ENCODE data around the gene PSMD12.
"Not testable (repeated sequence)": the region's sequence is repeated elsewhere in the genome, so short reads cannot be mapped to it uniquely, and the experiment has no call there.

PSMD12 gene

DNA sequence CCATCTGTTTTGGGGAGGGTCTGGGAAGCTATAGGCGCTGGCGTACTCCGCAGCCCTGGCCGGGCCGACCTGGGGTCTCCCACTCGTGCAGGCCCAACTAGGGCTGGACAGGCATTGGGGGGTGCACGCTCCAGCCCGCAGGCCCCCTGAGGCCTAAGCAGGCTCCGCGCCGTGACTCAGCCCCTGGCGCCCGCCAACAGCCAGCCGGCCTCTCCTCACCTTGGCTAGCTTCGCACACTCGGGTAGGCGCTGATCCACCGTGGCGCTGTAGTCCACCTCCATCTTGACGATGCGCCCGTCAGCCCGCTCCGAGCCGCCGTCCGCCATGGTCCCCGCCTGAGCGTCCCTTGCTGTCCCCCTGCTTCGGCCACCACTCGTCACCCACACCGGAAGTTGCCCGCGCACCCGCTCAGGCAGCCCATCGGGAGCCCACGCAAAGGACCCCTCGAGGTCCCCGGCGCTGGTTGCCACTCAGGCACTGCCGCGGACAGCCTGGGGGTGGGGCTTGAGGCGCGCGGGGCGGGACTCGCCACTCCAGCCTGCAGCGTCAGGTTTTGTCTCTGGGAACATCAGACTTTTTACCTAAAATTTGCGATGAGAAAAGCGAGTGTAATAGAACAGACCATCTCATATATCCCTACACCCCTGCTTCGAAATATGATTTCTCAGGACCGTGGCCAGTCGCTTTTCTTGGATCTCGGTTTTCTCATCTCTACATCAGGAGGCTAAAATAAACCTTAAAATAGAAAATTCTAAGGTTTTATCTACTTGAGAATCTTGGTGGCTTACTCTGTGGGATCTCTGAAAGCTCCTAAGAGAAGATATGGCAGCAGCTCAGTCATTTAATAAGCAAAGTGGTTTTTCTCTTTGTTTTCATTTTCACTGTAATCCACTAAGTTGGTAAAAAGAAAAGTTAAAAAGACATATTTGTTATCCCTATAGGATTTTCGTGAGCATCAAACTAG is at the start of gene PSMD12:
Gene PSMD12 (minus strand): TSS at position 385 of the 965 bp plus-strand sequence. CDS start 58 bp downstream, at position 327.
- DNase-seq, result peak; percentile 97

DNA sequence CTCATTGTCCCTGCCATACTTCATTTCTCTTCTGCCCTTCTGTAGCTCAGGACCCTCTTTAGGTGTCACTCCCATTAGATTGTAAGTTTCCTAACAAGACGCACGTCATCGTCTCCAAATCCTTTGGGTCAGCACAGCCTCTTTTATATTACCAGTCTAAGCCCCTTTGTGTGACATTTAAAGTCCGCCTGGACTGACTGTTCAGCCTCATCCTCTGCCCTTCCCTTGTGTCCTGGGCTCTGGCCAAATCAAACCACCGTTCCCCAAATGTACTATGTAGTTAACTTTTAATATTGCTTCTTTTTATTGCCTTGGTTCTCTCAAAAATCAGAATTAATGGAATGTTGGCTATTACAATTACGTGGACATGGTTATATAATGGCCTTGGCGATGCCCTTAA is 48.9 kb upstream of the PSMD12 start:
- DNase-seq, result no peak

DNA sequence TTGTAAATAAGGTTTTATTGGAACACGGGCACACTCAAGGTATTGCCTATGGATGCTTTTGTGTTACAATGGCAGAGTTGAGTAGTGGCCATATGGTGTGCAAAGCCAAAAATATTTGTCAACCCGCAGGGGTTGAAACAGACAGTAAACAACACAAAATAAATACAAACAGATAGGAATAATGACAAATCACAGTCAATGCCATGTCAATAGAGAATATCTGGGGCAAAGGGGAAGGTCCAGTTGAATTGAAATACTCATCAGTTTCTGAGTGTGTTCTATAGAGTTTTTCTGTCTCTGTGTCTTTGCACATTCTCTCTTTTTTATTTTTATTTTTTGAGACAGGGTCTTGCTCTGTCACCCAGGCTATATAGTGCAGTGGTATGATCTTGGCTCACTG is 48.2 kb upstream of the PSMD12 start:
- DNase-seq, result no peak

GRCh38 chr17:67414130-67414529 is 47.8 kb upstream of the PSMD12 start:
- DNase-seq, result no peak

GRCh38 chr17:67413388-67413787 is 47.0 kb upstream of the PSMD12 start:
- DNase-seq, result no peak

GRCh38 chr17:67412941-67413340 is 46.6 kb upstream of the PSMD12 start:
- DNase-seq, result no peak

GRCh38 chr17:67412032-67412431 is 45.7 kb upstream of the PSMD12 start:
- no peak for DNase-seq

- DNase-seq, result no peak
These were observed 45.0 kb upstream of the PSMD12 start for GRCh38 chr17:67411397-67411796.

DNA sequence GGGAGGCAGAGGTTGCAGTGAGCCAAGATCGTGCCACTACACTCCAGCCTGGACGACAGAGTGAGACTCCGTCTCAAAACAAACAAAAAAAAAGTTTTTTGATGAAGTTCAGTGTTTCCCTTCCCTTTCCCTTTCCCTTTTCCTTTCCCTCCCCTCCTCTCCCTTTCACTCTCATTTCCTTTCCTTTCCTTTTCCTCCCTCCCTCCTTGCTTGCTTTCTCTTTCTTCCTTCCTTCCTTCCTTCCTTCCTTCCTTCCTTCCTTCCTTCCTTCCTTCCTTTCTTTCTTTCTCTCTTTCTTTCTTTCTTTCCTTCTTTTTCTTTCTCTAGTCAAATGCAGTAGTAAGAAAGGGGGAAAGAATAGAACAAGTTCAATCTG is 42.1 kb upstream of the PSMD12 start:
- not testable (repeated sequence) for DNase-seq

DNA sequence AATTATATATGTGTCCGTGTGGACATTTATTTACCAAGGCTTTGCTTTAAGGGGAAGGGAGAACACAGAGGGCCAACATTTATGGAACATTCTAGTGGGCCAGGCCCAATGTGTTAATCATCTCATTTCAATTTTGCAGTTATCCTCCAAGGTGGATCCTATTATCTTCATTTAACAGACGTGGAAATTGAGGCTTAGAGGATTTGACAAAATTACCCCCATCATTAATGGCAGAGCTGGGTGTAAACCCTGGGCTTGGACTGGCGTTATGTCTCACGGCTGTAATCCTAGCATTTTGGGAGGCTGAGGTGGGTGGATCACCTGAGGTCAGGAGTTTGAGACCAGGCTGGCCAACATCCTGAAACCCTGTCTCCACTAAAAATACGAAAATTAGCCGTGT is 37.1 kb upstream of the PSMD12 start:
- no peak for DNase-seq

- no peak for DNase-seq
These were observed 36.7 kb upstream of the PSMD12 start for GRCh38 chr17:67403065-67403464.

DNA sequence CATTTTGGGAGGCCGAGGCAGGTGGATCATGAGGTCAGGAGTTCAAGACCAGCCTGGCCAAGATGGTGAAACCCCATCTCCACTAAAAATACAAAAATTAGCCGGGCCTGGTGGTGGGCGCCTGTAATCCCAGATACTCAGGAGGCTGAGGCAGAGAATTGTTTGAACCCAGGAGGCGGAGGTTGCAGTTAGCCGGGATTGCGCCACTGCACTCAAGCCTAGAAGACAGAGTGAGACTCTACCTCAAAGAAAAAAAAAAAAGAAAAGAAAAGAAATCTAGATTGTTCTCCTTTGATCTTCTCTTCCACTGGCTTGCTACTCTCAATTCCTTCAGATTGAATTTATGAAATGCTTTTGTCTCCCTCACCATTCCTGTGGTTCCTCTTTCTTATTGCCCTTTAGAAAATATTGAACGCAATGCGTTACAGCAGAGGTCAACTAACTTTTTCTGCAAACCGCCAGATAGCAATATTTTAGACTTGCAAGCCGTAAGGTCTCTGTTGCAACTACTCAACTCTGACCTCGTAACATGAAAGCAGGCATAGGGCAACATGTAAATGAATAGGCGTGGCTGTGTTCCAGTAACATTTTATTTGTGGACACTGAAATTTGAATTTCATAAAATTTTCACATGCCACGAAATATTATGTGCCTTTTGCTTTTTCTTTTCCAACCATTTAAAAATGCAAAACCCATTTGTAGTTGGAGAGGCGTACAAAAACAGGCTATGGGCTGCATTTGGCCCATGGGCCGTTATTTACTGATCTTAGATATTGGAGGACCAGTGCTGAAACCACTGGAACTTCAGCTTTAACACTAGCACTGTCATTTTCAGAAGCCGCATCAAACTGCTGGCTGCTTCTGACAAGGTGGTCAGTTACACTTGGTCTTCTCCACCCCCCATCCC is 35.5 kb upstream of the PSMD12 start:
- DNase-seq, result peak; percentile 52

GRCh38 chr17:67401106-67401505 is 34.7 kb upstream of the PSMD12 start:
- DNase-seq, result peak; percentile 50

DNA sequence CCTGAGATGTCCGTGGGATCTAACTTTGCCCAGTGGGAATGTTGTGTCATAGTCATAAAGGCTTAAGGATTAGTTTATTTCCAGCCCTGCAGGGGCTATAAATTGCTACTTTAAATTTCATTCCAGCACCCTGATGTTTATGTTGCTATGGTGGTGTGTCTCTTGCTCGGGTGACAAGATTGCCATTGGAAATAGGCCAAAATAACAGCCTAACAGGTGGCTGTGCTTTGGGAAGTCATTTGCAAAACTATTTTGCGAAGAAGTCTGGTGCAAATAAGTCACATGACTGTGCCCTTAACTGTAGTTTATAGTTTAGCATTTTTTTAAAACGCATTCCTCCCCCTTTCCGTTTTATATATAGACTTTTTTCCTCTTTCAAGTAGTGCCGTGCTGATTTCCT is 33.8 kb upstream of the PSMD12 start:
- no peak for DNase-seq

- peak; percentile 43 for DNase-seq
These were observed 33.3 kb upstream of the PSMD12 start for GRCh38 chr17:67399676-67400075.

DNA sequence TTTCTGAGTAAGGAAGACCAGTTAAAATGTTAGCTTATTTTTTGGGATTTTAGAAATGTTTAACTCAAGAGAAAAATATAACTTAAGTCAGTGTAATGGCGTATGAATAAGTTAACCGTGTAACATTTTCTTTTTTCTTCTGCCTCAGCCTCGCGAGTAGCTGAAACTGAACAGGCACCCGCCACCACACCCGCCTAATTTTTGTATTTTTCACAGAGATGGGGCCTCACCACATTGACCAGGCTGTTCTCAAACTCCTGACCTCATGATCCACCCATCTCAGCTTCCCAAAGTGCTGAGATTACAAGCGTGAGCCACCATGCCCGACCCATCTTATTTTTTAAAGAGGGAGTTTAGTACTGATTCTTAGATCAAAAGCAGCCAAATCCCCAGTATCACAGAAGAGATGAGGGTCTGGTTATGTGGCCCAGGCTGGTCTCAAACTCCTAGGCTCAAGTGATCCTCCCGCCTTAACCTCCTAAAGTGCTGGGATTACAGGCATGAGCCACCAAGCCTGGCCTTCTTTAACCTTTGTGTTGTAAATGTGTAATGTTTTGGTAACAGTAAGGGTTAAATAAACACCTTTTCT is 27.5 kb upstream of the PSMD12 start:
- DNase-seq, result peak; percentile 44

DNA sequence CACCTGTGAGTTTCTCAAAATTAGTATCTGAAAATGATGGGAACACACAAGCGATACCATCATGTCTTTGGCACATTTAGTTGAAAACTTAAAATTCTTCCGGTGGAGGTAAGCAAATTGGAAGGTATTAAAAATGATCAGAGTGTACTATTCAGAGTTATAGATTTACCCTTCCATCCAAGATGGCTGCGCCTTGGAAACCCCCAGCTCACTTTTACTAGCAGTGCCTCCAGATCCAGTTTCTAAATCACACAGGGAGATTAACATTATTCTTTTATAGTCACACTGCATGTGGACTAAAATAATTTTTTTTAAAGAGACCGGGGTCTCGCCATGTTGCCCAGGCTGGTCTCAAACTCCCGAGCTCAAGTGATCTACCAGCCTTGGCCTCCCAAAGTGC is 25.7 kb upstream of the PSMD12 start:
- DNase-seq, result peak; percentile 36

DNA sequence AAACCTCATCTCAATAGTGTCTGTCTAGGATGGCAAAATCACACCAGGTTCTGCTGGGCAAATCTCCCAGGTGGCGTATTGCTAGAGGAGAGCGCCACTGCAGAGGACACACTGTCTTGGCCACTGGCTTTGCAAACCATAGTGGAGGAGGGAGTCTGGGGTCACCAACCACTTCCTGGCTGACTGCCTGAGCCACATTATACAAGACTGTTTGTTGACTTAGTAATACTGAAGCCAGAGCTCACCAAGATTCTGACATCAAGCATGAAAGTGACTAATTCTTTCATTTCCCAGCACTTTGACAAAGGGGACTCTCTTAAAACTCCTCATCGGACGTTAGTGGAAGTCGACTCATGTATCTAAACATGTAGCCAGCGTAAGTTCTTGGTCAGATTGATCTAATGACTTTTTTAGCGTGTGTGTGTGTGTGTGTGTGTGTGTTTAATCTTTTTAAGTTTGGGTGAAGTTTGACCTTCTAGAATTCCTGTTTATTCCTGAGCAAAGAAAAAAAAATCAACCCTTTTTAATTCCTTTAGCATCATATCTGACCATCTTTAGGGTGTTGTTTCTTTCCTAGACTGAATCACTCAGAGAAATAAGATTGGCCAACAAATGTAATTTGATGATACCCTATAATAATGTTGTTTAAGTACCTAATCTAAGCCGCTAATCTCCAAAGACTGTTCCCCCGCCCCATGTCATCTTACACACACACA is 24.4 kb upstream of the PSMD12 start:
- DNase-seq, result peak; percentile 79

DNA sequence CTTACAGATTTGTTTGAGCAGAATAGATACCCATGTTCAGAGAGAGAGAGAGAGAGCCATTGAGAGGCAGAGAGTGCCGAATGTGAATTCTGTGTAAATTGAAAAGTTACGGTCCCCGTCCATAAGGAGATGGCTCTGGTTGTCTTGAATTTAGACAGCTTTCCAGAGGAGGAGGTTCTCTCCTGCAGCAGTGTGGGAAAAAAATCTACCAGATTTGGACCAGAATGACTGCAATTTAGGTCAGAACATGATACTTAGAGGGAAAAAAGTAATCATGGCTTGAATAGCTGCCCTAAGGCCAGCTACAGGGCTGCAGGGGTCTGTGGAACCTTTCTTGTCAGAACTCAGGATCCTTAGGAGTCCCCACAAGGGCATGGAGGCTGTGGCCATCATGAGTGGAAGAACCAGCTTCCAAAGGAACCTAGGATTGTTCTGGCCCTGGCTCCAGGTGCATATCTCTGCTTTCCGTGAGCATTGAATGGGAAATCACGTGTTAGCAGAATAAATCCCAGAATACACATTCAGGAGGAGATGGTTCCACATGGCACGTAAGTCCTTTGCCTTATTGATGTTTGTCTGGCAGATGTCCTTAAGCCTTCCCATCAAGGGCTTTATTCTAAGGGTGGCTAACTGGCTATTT is 23.7 kb upstream of the PSMD12 start:
- DNase-seq, result peak; percentile 52

DNA sequence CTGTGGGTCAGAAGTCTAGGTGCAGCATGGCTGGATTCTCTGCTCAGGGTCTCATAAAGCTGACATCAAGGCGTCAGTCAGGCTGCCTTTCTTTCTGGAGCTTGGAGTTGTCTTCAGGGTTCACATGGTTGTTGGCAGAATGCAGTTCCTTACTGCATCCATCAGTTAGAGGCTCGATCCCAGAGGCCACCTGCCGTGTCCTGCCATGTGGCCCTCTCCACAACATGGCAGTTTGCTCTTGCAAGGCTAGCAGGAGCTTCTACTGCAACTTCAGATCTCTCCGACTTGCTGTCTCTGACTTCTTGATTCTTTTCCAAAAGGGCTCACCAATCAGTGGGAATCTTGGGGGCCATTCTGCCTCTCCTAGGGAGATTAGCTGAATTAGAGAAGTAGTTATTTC is 22.6 kb upstream of the PSMD12 start:
- peak; percentile 46 for DNase-seq

DNA sequence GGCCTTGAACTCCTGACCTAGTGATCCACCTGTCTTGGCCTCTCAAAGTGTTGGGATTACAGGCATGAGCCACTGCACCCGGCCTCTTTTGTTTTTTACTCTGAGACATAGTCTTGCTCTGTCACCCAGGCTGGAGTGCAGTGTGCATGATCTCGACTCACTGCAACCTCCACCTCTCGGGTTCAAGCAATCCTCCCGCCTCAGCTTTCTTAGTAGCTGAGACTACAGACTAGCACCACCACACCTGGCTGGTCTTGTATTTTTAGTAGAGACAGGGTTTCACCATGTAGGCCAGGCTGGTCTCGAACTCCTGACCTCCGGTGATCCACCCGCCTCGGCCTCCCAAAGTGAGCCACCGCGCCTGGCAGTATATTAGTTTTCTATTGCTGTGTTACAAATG is 22.2 kb upstream of the PSMD12 start:
- peak; percentile 45 for DNase-seq

DNA sequence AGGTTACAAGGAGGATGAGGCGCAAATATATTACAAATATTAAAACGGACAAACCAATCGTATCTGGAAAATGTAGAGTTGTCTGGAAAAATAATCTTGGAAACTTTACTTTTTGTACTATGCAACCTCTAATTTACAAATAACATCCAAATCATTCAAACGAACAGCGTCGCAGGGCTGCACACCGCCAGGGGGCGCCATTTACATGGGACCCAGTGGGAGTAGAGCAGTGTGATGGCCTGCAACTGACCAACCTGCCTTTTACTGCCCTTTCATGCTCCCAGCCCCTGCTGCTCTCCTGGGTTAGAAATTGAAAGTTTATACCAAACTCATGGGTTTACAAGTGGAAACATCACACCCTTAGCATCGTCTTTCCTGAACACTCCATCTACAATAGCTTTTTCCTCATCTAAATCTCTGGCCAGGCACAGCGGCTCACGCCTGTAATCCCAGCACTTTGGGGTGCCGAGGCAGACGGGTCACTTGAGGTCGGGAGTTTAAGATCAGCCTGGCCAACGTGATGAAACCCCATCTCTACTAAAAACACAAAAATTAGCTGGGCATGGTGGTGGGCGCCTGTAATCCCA is 20.7 kb upstream of the PSMD12 start:
- peak; percentile 95 for DNase-seq
